GM23338 (cell line): ENCODE results near the gene PRELID1. TPM values are rescaled to one million over a fixed set of nuclear protein-coding genes. Genes with fewer than 3 reads are reported as not detected.
A peak's percentile ranks its signal among the peaks of the same experiment; 100 is the strongest.

Experiments
- ATAC-seq: fragments of 200-7000 bp; cut with Tn5 transposase; 3 replicates; pipeline ENCODE4 v1.9.1; 2020
- DNase-seq: peaks from one replicate; pipeline ENCODE4 v3.0.0-alpha.2; 2015; ENCODE audit warnings: low spot score
- H2AFZ ChIP-seq: fragments of 200-600 bp; sonication (generic); 2 replicates; pipeline ENCODE4 v1.8.0; 2016; ENCODE audit warnings: antibody characterized with exemption, mild to moderate bottlenecking, moderate library complexity
- H3F3A ChIP-seq: fragments of 200-600 bp; sonication (generic); replicated peaks from 2 replicates; pipeline ENCODE4 v1.8.0; 2017; ENCODE audit warnings: antibody characterized with exemption, mixed run types, low read depth
- H3K27ac ChIP-seq: fragments of 200-600 bp; sonication (generic); 2 replicates; pipeline ENCODE4 v1.6.1; 2016; ENCODE audit warnings: low read depth
- H3K27me3 ChIP-seq: fragments of 200-600 bp; sonication (generic); 2 replicates; pipeline ENCODE4 v1.8.0; 2016; ENCODE audit warnings: mild to moderate bottlenecking, mixed run types, moderate library complexity; ENCODE audit not compliant: insufficient read depth
- H3K36me3 ChIP-seq: fragments of 200-600 bp; sonication (generic); 2 replicates; pipeline ENCODE4 v1.8.0; 2016; ENCODE audit warnings: mild to moderate bottlenecking; ENCODE audit not compliant: insufficient read depth
- H3K4me1 ChIP-seq: fragments of 200-600 bp; sonication (generic); 2 replicates; pipeline ENCODE4 v1.8.0; 2016; ENCODE audit warnings: mild to moderate bottlenecking, moderate library complexity; ENCODE audit not compliant: insufficient read depth
- H3K4me2 ChIP-seq: fragments of 200-600 bp; sonication (generic); 2 replicates; pipeline ENCODE4 v1.7.1; 2017; ENCODE audit warnings: mixed run types
- H3K4me3 ChIP-seq: fragments of 200-600 bp; sonication (generic); 2 replicates; pipeline ENCODE4 v1.6.1; 2016; ENCODE audit warnings: mixed run types
- H3K79me2 ChIP-seq: fragments of 200-600 bp; sonication (generic); replicated peaks from 2 replicates; pipeline ENCODE4 v1.8.0; 2017; ENCODE audit warnings: mild to moderate bottlenecking; ENCODE audit not compliant: insufficient read depth
- H3K9me2 ChIP-seq: fragments of 200-600 bp; sonication (generic); 2 replicates; pipeline ENCODE4 v1.8.0; 2017; ENCODE audit not compliant: insufficient read depth
- H4K20me1 ChIP-seq: fragments of 200-600 bp; sonication (generic); replicated peaks from 2 replicates; pipeline ENCODE4 v1.8.0; 2017; ENCODE audit warnings: mild to moderate bottlenecking; ENCODE audit not compliant: insufficient read depth
- H3K27ac Mint-ChIP-seq: 2 replicates; pipeline ENCODE4 v1.8.0; 2020; ENCODE audit warnings: inconsistent platforms, mild to moderate bottlenecking, moderate library complexity, mixed read lengths
- H3K27me3 Mint-ChIP-seq: 3 replicates; pipeline ENCODE4 v1.8.0; 2022; ENCODE audit warnings: low read depth, mild to moderate bottlenecking, moderate library complexity, mixed read lengths, inconsistent platforms; ENCODE audit not compliant: insufficient read depth, poor library complexity
- H3K36me3 Mint-ChIP-seq: 3 replicates; pipeline ENCODE4 v1.8.0; 2021; ENCODE audit warnings: low read depth, mild to moderate bottlenecking, inconsistent platforms, moderate library complexity, mixed read lengths
- H3K4me1 Mint-ChIP-seq: 3 replicates; pipeline ENCODE4 v1.8.0; 2020; ENCODE audit warnings: mild to moderate bottlenecking, inconsistent platforms, mixed read lengths
- H3K4me3 Mint-ChIP-seq: 3 replicates; pipeline ENCODE4 v1.8.0; 2021; ENCODE audit warnings: moderate library complexity, mild to moderate bottlenecking, inconsistent platforms, mixed read lengths
- H3K9me3 Mint-ChIP-seq: 3 replicates; pipeline ENCODE4 v1.8.0; 2020; ENCODE audit warnings: moderate library complexity, mild to moderate bottlenecking, inconsistent platforms, mixed read lengths
- CREB1 ChIP-seq: fragments of 250-450 bp; sonication (Bioruptor Pico); IDR thresholded peaks from 2 replicates; pipeline ENCODE4 v1.5.0; 2020; ENCODE audit warnings: low read depth, mild to moderate bottlenecking, moderate library complexity
- CTCF ChIP-seq, 2 experiments: fragments of 200-600 bp in 1 of 2; sonication (generic) in 1 of 2; conservative IDR thresholded peaks; 2 replicates each; pipeline versions ENCODE4 v1.5.1 to v1.6.1; 2016 to 2017; ENCODE audit warnings: antibody characterized with exemption in 2 of 2, low read depth in 2 of 2, mild to moderate bottlenecking in 2 of 2, moderate library complexity in 1 of 2
- ETS1 ChIP-seq: IDR thresholded peaks from 2 replicates; pipeline ENCODE4 v1.6.1; 2016; ENCODE audit warnings: antibody characterized with exemption
- EZH2 ChIP-seq: fragments of 200-600 bp; sonication (generic); IDR thresholded peaks from one replicate; pipeline ENCODE4 v1.8.0; 2017; ENCODE audit warnings: antibody characterized with exemption, mild to moderate bottlenecking, low read depth; ENCODE audit not compliant: unreplicated experiment
- EZH2phosphoT487 ChIP-seq: fragments of 200-600 bp; sonication (generic); IDR thresholded peaks from one replicate; pipeline ENCODE4 v1.8.1; 2018; ENCODE audit warnings: antibody characterized with exemption; ENCODE audit not compliant: unreplicated experiment
- JUNB ChIP-seq: IDR thresholded peaks from one replicate; pipeline ENCODE4 v1.6.1; 2016; ENCODE audit warnings: antibody characterized with exemption; ENCODE audit not compliant: unreplicated experiment
- NANOG ChIP-seq: IDR thresholded peaks from 2 replicates; pipeline ENCODE4 v1.6.1; 2016; ENCODE audit warnings: antibody characterized with exemption, borderline replicate concordance
- POLR2AphosphoS5 ChIP-seq: IDR thresholded peaks from 2 replicates; pipeline ENCODE4 v1.6.1; 2016; ENCODE audit warnings: antibody characterized with exemption, low read depth
- REST ChIP-seq: IDR thresholded peaks from one replicate; pipeline ENCODE4 v1.6.1; 2018; ENCODE audit warnings: antibody characterized with exemption; ENCODE audit not compliant: unreplicated experiment
- STAT1 ChIP-seq: IDR thresholded peaks from one replicate; pipeline ENCODE4 v1.6.1; 2016; ENCODE audit warnings: antibody characterized with exemption; ENCODE audit not compliant: unreplicated experiment
- ZNF114 ChIP-seq: fragments of 250-450 bp; sonication (Bioruptor Pico); IDR thresholded peaks from 2 replicates; pipeline ENCODE4 v1.5.0; 2020; ENCODE audit warnings: mild to moderate bottlenecking, moderate library complexity
- ZNF331 ChIP-seq: fragments of 250-450 bp; sonication (Bioruptor Pico); IDR thresholded peaks from 2 replicates; pipeline ENCODE4 v1.5.0; 2020; ENCODE audit warnings: low read depth, mild to moderate bottlenecking, moderate library complexity
- ZNF462 ChIP-seq: fragments of 250-450 bp; sonication (Bioruptor Pico); IDR thresholded peaks from 2 replicates; pipeline ENCODE4 v1.5.0; 2020; ENCODE audit warnings: mild to moderate bottlenecking, moderate library complexity
- polyA plus RNA-seq: library from polyadenylated mRNA; unstranded; fragments of >200 nt; fragmentation: Nextera tagmentation; extraction: Ambion mirVana; gene quantifications from 2 replicates; pipeline ENCODE4 v1.2.1, GENCODE V29; 2016
- total RNA-seq: library from RNA; depleted of rRNA; stranded (reverse); fragments of >200 nt; shearing (Covaris generic); gene quantifications from 2 replicates; pipeline ENCODE4 v1.2.3, GENCODE V29; 2014

The PRELID1 gene
- total and polyA plus RNA-seq, 2 experiments from 2014 or later: 328 to 349 TPM

- DNase-seq: no peak
- H3K27me3 ChIP-seq: no peaks in the 10 kb centered on the region
- peaks cover under 1% of the 10 kb centered on the region; the same call in 1 of the 2 replicates for H3F3A ChIP-seq
- peaks cover 89% of the 10 kb centered on the region for H3K36me3 Mint-ChIP-seq
- 0 out of 2 replicates have a peak overlapping the region, but pooled peaks have one; percentile 80 for H3K27ac ChIP-seq
- no peaks in the 10 kb centered on the region for H3K4me1 ChIP-seq
- H3K4me2 ChIP-seq: no peak overlapping the region
- peaks cover 63% of the 10 kb centered on the region for H3K36me3 ChIP-seq
- TF ChIP-seq POLR2AphosphoS5 (no peak), EZH2 (no peak), STAT1 (no peak), CREB1 (CRISPR knock-in tag) (no peak), ZNF462 (CRISPR knock-in tag) (no peak), CTCF (conservative IDR thresholded peaks at IDR 0.05; ENCODE audit: low read depth in 2 of 2) (no peak), ZNF114 (CRISPR knock-in tag) (no peak), ETS1 (no peak), ZNF331 (no peak), JUNB (no peak), NANOG (no peak), REST (no peak), EZH2phosphoT487 (no peak)
- no peak overlapping the region for H2AFZ ChIP-seq
- H3K79me2 ChIP-seq: peaks cover 11% of the 10 kb centered on the region; the same call in 1 of the 2 replicates
- H3K4me1 Mint-ChIP-seq: no peaks in the 10 kb centered on the region
- H3K27ac Mint-ChIP-seq: 0 out of 2 replicates have a peak overlapping the region, but pooled peaks have one; percentile 10
- no peaks in the 10 kb centered on the region for H3K9me2 ChIP-seq
- H3K4me3 Mint-ChIP-seq: no peak overlapping the region
- ATAC-seq: no peak
- no peaks in the 10 kb centered on the region; the same call in 2 of the 3 replicates for H3K9me3 Mint-ChIP-seq
- H3K27me3 Mint-ChIP-seq: peaks cover 9% of the 10 kb centered on the region
- no peak overlapping the region for H3K4me3 ChIP-seq
- peaks cover 30% of the 10 kb centered on the region for H4K20me1 ChIP-seq
Measured at GRCh38 chr5:177270653-177271052, 32.9 kb upstream of the PRELID1 start.
